Measurements from ENCODE around the gene IMPA2. TPM values are rescaled to one million over a fixed set of nuclear protein-coding genes. Genes with fewer than 3 reads are reported as not detected.

IMPA2 gene
- 10 to 100 TPM; 39.5 to 62.7 (median 43.3) TPM for total RNA-seq

- TF ChIP-seq, protein P1, sequence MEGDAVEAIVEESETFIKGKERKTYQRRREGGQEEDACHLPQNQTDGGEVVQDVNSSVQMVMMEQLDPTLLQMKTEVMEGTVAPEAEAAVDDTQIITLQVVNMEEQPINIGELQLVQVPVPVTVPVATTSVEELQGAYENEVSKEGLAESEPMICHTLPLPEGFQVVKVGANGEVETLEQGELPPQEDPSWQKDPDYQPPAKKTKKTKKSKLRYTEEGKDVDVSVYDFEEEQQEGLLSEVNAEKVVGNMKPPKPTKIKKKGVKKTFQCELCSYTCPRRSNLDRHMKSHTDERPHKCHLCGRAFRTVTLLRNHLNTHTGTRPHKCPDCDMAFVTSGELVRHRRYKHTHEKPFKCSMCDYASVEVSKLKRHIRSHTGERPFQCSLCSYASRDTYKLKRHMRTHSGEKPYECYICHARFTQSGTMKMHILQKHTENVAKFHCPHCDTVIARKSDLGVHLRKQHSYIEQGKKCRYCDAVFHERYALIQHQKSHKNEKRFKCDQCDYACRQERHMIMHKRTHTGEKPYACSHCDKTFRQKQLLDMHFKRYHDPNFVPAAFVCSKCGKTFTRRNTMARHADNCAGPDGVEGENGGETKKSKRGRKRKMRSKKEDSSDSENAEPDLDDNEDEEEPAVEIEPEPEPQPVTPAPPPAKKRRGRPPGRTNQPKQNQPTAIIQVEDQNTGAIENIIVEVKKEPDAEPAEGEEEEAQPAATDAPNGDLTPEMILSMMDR (IDR thresholded peaks at IDR 0.05; ENCODE audit: low read depth), result no peak
Observed at GRCh38 chr18:11981192-11981542, at the start of gene IMPA2. Gene IMPA2 (plus strand): TSS chr18:11981507. CDS start chr18:11981670, 163 bp downstream.

DNA sequence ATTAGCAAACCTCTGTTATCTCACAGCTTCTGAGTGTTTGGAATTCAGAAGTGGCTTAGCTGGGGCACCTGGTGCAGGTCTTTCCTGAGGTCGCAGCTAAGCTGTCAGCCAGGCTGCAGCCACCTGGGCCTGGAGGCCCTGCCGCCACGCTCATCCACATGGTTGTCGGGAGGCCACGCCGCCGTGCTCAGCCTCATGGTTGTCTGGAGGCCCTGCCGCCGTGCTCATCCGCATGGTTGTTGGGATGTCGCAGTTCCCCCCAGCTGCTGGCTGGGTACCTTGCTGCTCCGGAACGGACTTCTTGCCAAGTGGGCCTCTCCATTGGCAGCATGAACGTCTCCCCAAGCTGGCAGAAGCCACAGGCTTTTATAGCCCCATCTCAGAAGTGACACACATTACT is 48.9 kb upstream of the IMPA2 start:
- TF ChIP-seq, protein P1 (IDR thresholded peaks at IDR 0.05; ENCODE audit: low read depth), result no peak

GRCh38 chr18:11937874-11938478 is 43.3 kb upstream of the IMPA2 start:
- TF ChIP-seq, protein P1 (IDR thresholded peaks at IDR 0.05; ENCODE audit: low read depth), result no peak

DNA sequence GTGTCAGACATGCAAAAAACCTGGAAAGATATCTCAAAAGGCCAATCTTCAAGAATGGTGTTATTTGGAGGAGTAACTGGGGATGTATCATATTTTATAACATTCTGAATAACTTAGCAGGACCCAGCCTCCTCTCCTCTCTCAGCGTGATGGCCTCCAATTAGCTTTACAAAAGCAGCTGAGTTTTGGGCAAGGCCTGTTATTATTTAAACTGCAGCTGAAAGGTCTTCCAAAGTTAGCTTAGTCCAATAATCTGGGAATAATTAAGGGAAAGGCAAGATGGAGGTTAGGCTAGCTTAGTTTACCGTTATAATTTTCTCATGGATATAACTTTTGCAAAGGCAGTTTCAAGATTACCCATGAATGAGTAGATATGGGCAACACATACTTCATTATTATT is 40.4 kb upstream of the IMPA2 start:
- TF ChIP-seq, protein P1 (IDR thresholded peaks at IDR 0.05; ENCODE audit: low read depth), result no peak

- TF ChIP-seq, protein P1 (IDR thresholded peaks at IDR 0.05; ENCODE audit: low read depth), result no peak
Observed at GRCh38 chr18:11943551-11943950, 37.8 kb upstream of the IMPA2 start.

DNA sequence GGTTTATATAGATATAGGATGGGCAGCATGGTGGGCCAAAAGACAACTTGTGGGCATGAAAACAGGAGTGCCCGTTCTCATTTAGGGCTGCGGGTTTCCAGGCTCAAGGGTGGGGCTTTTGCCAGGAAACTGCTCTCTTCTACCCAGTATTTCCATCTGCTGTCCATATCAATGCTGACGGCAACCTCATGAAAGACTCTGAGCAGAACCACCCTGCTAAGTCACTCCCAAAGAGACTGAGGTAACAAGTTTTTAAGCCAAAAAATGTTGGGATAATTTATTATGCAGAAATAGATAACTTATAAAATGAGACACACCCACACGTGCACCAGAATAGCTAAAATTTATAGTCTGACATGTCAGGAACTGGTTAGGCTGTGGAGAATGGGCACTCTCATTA is 37.1 kb upstream of the IMPA2 start:
- TF ChIP-seq, protein P1 (IDR thresholded peaks at IDR 0.05; ENCODE audit: low read depth), result no peak

DNA sequence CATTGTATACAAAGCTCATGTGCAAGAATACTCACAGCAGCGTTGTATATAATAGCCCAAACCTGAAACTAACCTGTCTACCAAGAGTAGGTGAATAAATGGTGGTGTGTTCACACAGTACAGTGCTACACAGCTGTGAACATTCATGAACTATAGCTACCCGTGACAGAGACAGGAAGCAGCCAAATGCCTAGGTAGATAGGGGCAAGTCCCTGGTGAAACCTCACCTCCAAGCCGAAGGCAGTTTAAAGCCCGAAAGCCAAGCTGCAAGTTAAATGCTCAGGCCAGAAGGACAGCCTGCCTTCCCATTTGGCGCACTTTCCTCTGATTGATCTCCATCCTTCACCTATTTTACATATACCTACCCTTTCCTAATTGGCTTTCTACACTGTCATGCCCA is 36.5 kb upstream of the IMPA2 start:
- TF ChIP-seq, protein P1 (IDR thresholded peaks at IDR 0.05; ENCODE audit: low read depth), result no peak
